ENCODE results near the gene GRIN3B.
A peak's percentile ranks its signal among the peaks of the same experiment; 100 is the strongest.

GRCh38 chr19:984165-984967 lies 15.9 kb upstream of the GRIN3B start, which contains the start of gene WDR18:
- TF ChIP-seq CTCF (conservative IDR thresholded peaks at IDR 0.05; ENCODE audit: low read depth, low read length) (peak; percentile 30), SMC3 (IDR thresholded peaks at IDR 0.05; ENCODE audit: low read depth, low read length) (no peak), MXI1 (IDR thresholded peaks at IDR 0.05; ENCODE audit: borderline replicate concordance, low read depth, low read length) (peak; percentile 95), POLR2A (IDR thresholded peaks at IDR 0.05; ENCODE audit: low read depth, low read length) (peak; percentile 81), CEBPB (IDR thresholded peaks at IDR 0.05; ENCODE audit: low read depth, low read length) (no peak), RAD21 (IDR thresholded peaks at IDR 0.05; ENCODE audit: low read length) (no peak), RFX5 (IDR thresholded peaks at IDR 0.05; ENCODE audit: low read depth, low read length) (no peak), MAZ (IDR thresholded peaks at IDR 0.05; ENCODE audit: borderline replicate concordance, low read depth, low read length) (peak; percentile 82; the same call in 1 of the 2 replicates), MAFK (IDR thresholded peaks at IDR 0.05; ENCODE audit: low read depth, low read length) (no peak), CHD1 (IDR thresholded peaks at IDR 0.05; ENCODE audit: low read depth, low read length) (no peak), BHLHE40 (IDR thresholded peaks at IDR 0.05; ENCODE audit: low read depth, low read length) (no peak), ELK1 (IDR thresholded peaks at IDR 0.05; ENCODE audit: borderline replicate concordance, low read depth, low read length) (no peak), RCOR1 (IDR thresholded peaks at IDR 0.05; ENCODE audit: insufficient replicate concordance, low read length) (no peak)
- TF ChIP-seq, protein P1, sequence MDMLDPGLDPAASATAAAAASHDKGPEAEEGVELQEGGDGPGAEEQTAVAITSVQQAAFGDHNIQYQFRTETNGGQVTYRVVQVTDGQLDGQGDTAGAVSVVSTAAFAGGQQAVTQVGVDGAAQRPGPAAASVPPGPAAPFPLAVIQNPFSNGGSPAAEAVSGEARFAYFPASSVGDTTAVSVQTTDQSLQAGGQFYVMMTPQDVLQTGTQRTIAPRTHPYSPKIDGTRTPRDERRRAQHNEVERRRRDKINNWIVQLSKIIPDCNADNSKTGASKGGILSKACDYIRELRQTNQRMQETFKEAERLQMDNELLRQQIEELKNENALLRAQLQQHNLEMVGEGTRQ (IDR thresholded peaks at IDR 0.05; ENCODE audit: low read depth, low read length): peak; percentile 76

Measured in IMR-90 (cell line).